HCT116 (cell line): ENCODE results near the gene NARS2. TPM values are rescaled to one million over a fixed set of nuclear protein-coding genes. Genes with fewer than 3 reads are reported as not detected.
"Not testable (repeated sequence)": the region's sequence is repeated elsewhere in the genome, so short reads cannot be mapped to it uniquely, and the experiment has no call there.

Experiments used
- ATAC-seq: fragments of 200-7000 bp; cut with Tn5 transposase; 2 replicates; pipeline ENCODE4 v1.9.1; 2020; ENCODE audit warnings: mild to moderate bottlenecking, moderate library complexity
- BruUV-seq: library from RNA; stranded (reverse); fragments of 400-500 nt; replicated peaks from 2 replicates; lab custom pipeline; 2021; lab: Mats Ljungman, UMichigan
- CTCF ChIA-PET: fragments of 300-600 bp; sonication (Branson Sonifier 250); formaldehyde crosslinking; loops from one replicate; lab custom pipeline; 2021; ENCODE audit warnings: antibody characterized with exemption; lab: Charles Lee
- POLR2A ChIA-PET: fragments of 300-600, 350-600 bp; sonication (Branson Sonifier 250); formaldehyde crosslinking; loops from one replicate; lab custom pipeline; 2021; ENCODE audit warnings: antibody characterized with exemption; lab: Charles Lee
- RAD21 ChIA-PET, 2 experiments: fragments of 300-600 bp; sonication (Branson Sonifier 250); formaldehyde crosslinking; loops; one replicate each; lab custom pipeline; 2023; ENCODE audit warnings: low total read pairs in 2 of 2; ENCODE audit not compliant: uncharacterized antibody in 2 of 2, unreplicated experiment in 2 of 2, low non-redundant PET in 1 of 2; lab: Charles Lee
- DNase-seq: peaks from one replicate; pipeline ENCODE4 v3.0.0-alpha.2; 2010; ENCODE audit warnings: low read depth, low spot score
- H2AFZ ChIP-seq: fragments of 200-600 bp; shearing (Covaris generic), sonication (generic); 2 replicates; pipeline ENCODE4 v1.6.1; 2017; ENCODE audit warnings: low read depth, mixed run types, mixed read lengths, antibody characterized with exemption, low read length; ENCODE audit not compliant: poor library complexity, severe bottlenecking
- H3K27ac ChIP-seq: 2 replicates; pipeline ENCODE4 v1.5.1; 2012; ENCODE audit warnings: low read depth, low read length
- H3K27me3 ChIP-seq: fragments of 200-600 bp; sonication (generic); 2 replicates; pipeline ENCODE4 v1.6.1; 2016; ENCODE audit warnings: mixed run types, low read length, mixed read lengths; ENCODE audit not compliant: insufficient read depth
- H3K36me3 ChIP-seq, 2 experiments: fragments of 200-500 bp in 1 of 2; fragments of 200-600 bp in 1 of 2; sonication (Bioruptor generic) in 1 of 2; sonication (generic) in 1 of 2; 2 replicates each; pipeline versions ENCODE4 v1.5.1 to v1.6.1; 2014 to 2016; ENCODE audit warnings: low read length in 2 of 2, inconsistent platforms in 1 of 2, mixed read lengths in 1 of 2, mixed run types in 1 of 2; ENCODE audit not compliant: insufficient read depth in 2 of 2, control insufficient read depth in 1 of 2
- H3K4me1 ChIP-seq, 2 experiments: fragments of 200-600 bp in 1 of 2; sonication (generic) in 1 of 2; 2 replicates each; pipeline versions ENCODE4 v1.5.1 to v1.6.1; 2012 to 2017; ENCODE audit warnings: low read length in 2 of 2, inconsistent platforms in 1 of 2, mild to moderate bottlenecking in 1 of 2, mixed read lengths in 1 of 2, mixed run types in 1 of 2, moderate library complexity in 1 of 2; ENCODE audit not compliant: insufficient read depth in 2 of 2, control insufficient read depth in 1 of 2
- H3K4me2 ChIP-seq: fragments of 200-600 bp; sonication (generic); 2 replicates; pipeline ENCODE4 v1.6.1; 2017; ENCODE audit warnings: mixed run types, low read length, mixed read lengths
- H3K4me3 ChIP-seq, 2 experiments: fragments of 200-600 bp in 1 of 2; sonication (generic) in 1 of 2; replicated peaks in 1 of 2; 2 replicates each; pipeline ENCODE4 v1.5.1; 2011 to 2016; ENCODE audit warnings: low read length in 2 of 2, control low read depth in 1 of 2, low read depth in 1 of 2, mild to moderate bottlenecking in 1 of 2, mixed read lengths in 1 of 2, mixed run types in 1 of 2
- H3K79me2 ChIP-seq: fragments of 200-600 bp; sonication (generic); 2 replicates; pipeline ENCODE4 v1.6.1; 2017; ENCODE audit warnings: mild to moderate bottlenecking, mixed run types, low read length, moderate library complexity, mixed read lengths; ENCODE audit not compliant: insufficient read depth
- H3K9ac ChIP-seq: fragments of 200-600 bp; sonication (generic); 2 replicates; pipeline ENCODE4 v1.6.1; 2016; ENCODE audit warnings: low read length, mixed read lengths
- H3K9me2 ChIP-seq: fragments of 200-600 bp; sonication (generic), shearing (Covaris generic); 2 replicates; pipeline ENCODE4 v1.6.1; 2017; ENCODE audit warnings: mixed run types, mild to moderate bottlenecking, moderate library complexity; ENCODE audit not compliant: insufficient read depth
- H3K9me3 ChIP-seq, 2 experiments: fragments of 200-500 bp in 1 of 2; fragments of 200-600 bp in 1 of 2; sonication (Bioruptor generic) in 1 of 2; sonication (generic) in 1 of 2; 2 replicates each; pipeline ENCODE4 v1.6.1; 2014 to 2017; ENCODE audit warnings: low read length in 2 of 2, mixed read lengths in 2 of 2, inconsistent platforms in 1 of 2, low read depth in 1 of 2, mild to moderate bottlenecking in 1 of 2, mixed run types in 1 of 2, moderate library complexity in 1 of 2; ENCODE audit not compliant: control insufficient read depth in 1 of 2, insufficient read depth in 1 of 2
- H4K20me1 ChIP-seq: fragments of 200-600 bp; sonication (generic), shearing (Covaris generic); 2 replicates; pipeline ENCODE4 v1.6.1; 2017; ENCODE audit warnings: mixed run types, mild to moderate bottlenecking, moderate library complexity; ENCODE audit not compliant: insufficient read depth
- REST ChIP-seq: IDR thresholded peaks from 2 replicates; pipeline ENCODE4 v1.6.1; 2012; ENCODE audit warnings: low read depth
- intact Hi-C: fragments of 100-400 bp; cut with micrococcal nuclease; formaldehyde crosslinking; loops from 2 replicates; pipeline ENCODE4 v1.10.0; 2022
- total RNA-seq: library from RNA; stranded (reverse); gene quantifications from one replicate; pipeline ENCODE4 v1.2.1, GENCODE V29; 2021; ENCODE audit not compliant: unreplicated experiment

The NARS2 gene
- total RNA-seq, 1 experiment from 2014 or later = 26.0 TPM

GRCh38 chr11:78603792-78604191, 29.1 kb upstream of the NARS2 start (continued):
- no peak for TF ChIP-seq REST

GRCh38 chr11:78602771-78603170, 28.1 kb upstream of the NARS2 start:
- CTCF ChIA-PET, BruUV-seq, H3K4me1 ChIP-seq, H2AFZ ChIP-seq, intact Hi-C loops, H4K20me1 ChIP-seq, H3K36me3 ChIP-seq, H3K79me2 ChIP-seq, DNase-seq, H3K4me2 ChIP-seq, H3K9ac ChIP-seq, H3K27me3 ChIP-seq, H3K9me2 ChIP-seq, ATAC-seq, RAD21 ChIA-PET, H3K4me3 ChIP-seq, H3K27ac ChIP-seq, H3K9me3 ChIP-seq, POLR2A ChIA-PET: not testable (repeated sequence)

- intact Hi-C loops, H4K20me1 ChIP-seq, H3K79me2 ChIP-seq, H3K9me3 ChIP-seq, CTCF ChIA-PET, H3K9ac ChIP-seq, H3K4me3 ChIP-seq, BruUV-seq, H3K9me2 ChIP-seq, POLR2A ChIA-PET, DNase-seq, ATAC-seq, H3K4me2 ChIP-seq, H2AFZ ChIP-seq, RAD21 ChIA-PET, H3K4me1 ChIP-seq, H3K27ac ChIP-seq, H3K36me3 ChIP-seq, H3K27me3 ChIP-seq: not testable (repeated sequence)
These were observed 26.4 kb upstream of the NARS2 start for GRCh38 chr11:78601066-78601465.

- ATAC-seq, intact Hi-C loops, BruUV-seq: not testable (repeated sequence)
These were observed 22.9 kb upstream of the NARS2 start for GRCh38 chr11:78597579-78597978.

More at GRCh38 chr11:78597579-78597978, 22.9 kb upstream of the NARS2 start:
- H3K9me3 ChIP-seq, H3K9me2 ChIP-seq, CTCF ChIA-PET, DNase-seq, H4K20me1 ChIP-seq, H3K4me3 ChIP-seq, H3K27ac ChIP-seq, H3K9ac ChIP-seq, H3K36me3 ChIP-seq, H3K79me2 ChIP-seq, RAD21 ChIA-PET, H2AFZ ChIP-seq, H3K4me1 ChIP-seq, H3K27me3 ChIP-seq, H3K4me2 ChIP-seq, POLR2A ChIA-PET: not testable (repeated sequence)
